Omental fat pad (tissue), 4 donors: ENCODE measurements around the gene GPR39. TPM values are rescaled to one million over a fixed set of nuclear protein-coding genes. Genes with fewer than 3 reads are reported as not detected.

Experiments
- ATAC-seq: fragments of 150-250 bp; one replicate; pipeline ENCODE4 v1.9.1; 2016; ENCODE audit warnings: mild to moderate bottlenecking, moderate library complexity; ENCODE audit not compliant: low FRiP score
- DNase-seq: peaks from one replicate; pipeline ENCODE4 v3.0.0-alpha.2; 2019; ENCODE audit warnings: low spot score
- CTCF ChIP-seq, 3 donors: fragments of 450-650 bp; IDR thresholded peaks; one replicate each; pipeline ENCODE4 v1.5.1; 2016 to 2017; ENCODE audit warnings: antibody characterized with exemption in 3 of 3, mild to moderate bottlenecking in 3 of 3, moderate library complexity in 2 of 3
- total RNA-seq, 4 donors: library from RNA; depleted of rRNA; stranded (reverse); fragments of >200 nt; gene quantifications; one replicate each; pipeline ENCODE4 v1.1.0, GENCODE V29; 2016

The GPR39 gene
- total RNA-seq, 4 donors from 2014 or later: not detected

GRCh38 chr2:132496555-132496954 lies 80.0 kb downstream of the GPR39 start:
- DNase-seq (no peak), ATAC-seq (no peak)
- TF ChIP-seq CTCF (IDR thresholded peaks at IDR 0.05): no peak

GRCh38 chr2:132497591-132497990 lies 81.0 kb downstream of the GPR39 start:
- no peak for TF ChIP-seq CTCF (IDR thresholded peaks at IDR 0.05)
- no peak for ATAC-seq
- no peak for DNase-seq

- ATAC-seq (no peak), DNase-seq (no peak)
- TF ChIP-seq CTCF (IDR thresholded peaks at IDR 0.05): no peak
Observed at GRCh38 chr2:132503701-132504100, 87.1 kb downstream of the GPR39 start.

GRCh38 chr2:132515010-132515409 lies 98.4 kb downstream of the GPR39 start:
- ATAC-seq: no peak
- TF ChIP-seq CTCF (IDR thresholded peaks at IDR 0.05): no peak
- DNase-seq: no peak

GRCh38 chr2:132517386-132517785 lies 100.8 kb downstream of the GPR39 start:
- no peak for ATAC-seq
- no peak for TF ChIP-seq CTCF (IDR thresholded peaks at IDR 0.05)
- DNase-seq: no peak

- DNase-seq (no peak), ATAC-seq (no peak)
- no peak for TF ChIP-seq CTCF (IDR thresholded peaks at IDR 0.05)
Observed at GRCh38 chr2:132518302-132518701, 101.7 kb downstream of the GPR39 start.

GRCh38 chr2:132519566-132519965 lies 103.0 kb downstream of the GPR39 start:
- DNase-seq: no peak
- TF ChIP-seq CTCF (IDR thresholded peaks at IDR 0.05): no peak
- ATAC-seq: no peak
